ENCODE measurements around the gene MLST8.

DNA sequence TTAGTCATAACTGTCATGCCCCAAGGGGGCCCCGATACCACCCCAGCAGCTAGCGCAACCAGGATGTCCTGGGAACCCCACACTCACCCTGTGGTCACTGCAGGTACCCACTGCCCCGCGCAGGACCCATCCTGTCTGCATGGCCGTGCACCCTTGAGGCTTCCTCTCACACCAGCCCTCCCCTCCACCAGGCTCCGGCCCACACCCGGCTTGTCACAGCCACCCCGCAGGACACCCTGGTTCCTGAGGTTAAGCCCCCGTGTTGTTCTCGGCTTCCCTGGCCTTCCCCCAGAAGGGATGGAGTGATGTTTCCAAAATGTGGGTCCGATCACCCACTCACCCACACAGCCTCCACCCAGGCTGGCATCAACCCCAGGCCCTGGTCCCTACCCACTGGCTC, 38.5 kb downstream of the MLST8 start:
- TF ChIP-seq CTCF (optimal IDR thresholded peaks at IDR 0.05 in 1 of 3, IDR thresholded peaks at IDR 0.05 in 1 of 3, conservative IDR thresholded peaks at IDR 0.05 in 1 of 3; ENCODE audit: extremely low read depth in 1 of 3, insufficient read depth in 2 of 3, low read length in 3 of 3) (no peak), EZH2 (IDR thresholded peaks at IDR 0.05; ENCODE audit: low read length) (no peak)

Measured in keratinocyte (primary cell).